DOHH2 (cell line): ENCODE data around the gene HMSD.

Source experiments
- CTCF ChIP-seq: fragments of 200-600 bp; sonication (generic); IDR thresholded peaks from one replicate; pipeline ENCODE4 v1.5.1; 2014; ENCODE audit warnings: antibody characterized with exemption, mild to moderate bottlenecking, low read depth, low read length; ENCODE audit not compliant: poor library complexity, severe bottlenecking
- EZH2phosphoT487 ChIP-seq: fragments of 200-600 bp; sonication (generic); IDR thresholded peaks from 2 replicates; pipeline ENCODE4 v1.6.1; 2017; ENCODE audit warnings: borderline replicate concordance, mild to moderate bottlenecking, antibody characterized with exemption, low read length, moderate library complexity, mixed read lengths

DNA sequence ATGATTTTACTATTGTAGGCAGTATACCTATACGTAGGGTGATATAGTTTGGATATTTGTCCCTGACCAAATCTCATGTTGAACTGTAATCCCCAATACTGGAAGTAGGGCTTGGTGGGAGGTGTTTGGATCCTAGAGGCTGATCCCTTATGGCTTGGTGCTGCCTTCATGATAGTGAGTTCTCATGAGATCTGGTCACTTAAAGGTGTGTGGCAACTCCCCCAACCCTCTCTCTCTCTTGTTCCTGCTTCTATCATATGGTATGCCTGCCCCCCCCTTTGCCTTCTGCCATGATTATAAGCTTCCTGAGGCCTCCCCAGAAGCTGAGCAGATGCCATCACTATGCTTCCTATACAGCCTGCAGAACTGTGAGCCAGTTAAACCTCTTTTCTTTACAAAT is 43.0 kb upstream of the HMSD start:
- no peak for TF ChIP-seq CTCF
- no peak for TF ChIP-seq EZH2phosphoT487
